GM12865 (cell line): ENCODE data around the gene CRABP2.

ENCODE experiments used
- DNase-seq: peaks from one replicate; pipeline ENCODE4 v3.0.0; 2010; ENCODE audit warnings: low read depth
- H3K4me3 ChIP-seq: 2 replicates; pipeline ENCODE4 v1.5.1; 2011; ENCODE audit warnings: mild to moderate bottlenecking, low read depth, low read length, control low read depth
- CTCF ChIP-seq: IDR thresholded peaks from 2 replicates; pipeline ENCODE4 v1.5.1; 2011; ENCODE audit warnings: low read length, control low read depth, low read depth, inconsistent platforms; ENCODE audit not compliant: insufficient read depth; ENCODE audit errors: missing control alignments

Gene CRABP2

GRCh38 chr1:156741481-156741983, 36.1 kb upstream of the CRABP2 start:
- no peak for TF ChIP-seq CTCF
- H3K4me3 ChIP-seq: peak overlapping the region; percentile 63
- DNase-seq: peak; percentile 47

- peak; percentile 99 for DNase-seq
- H3K4me3 ChIP-seq: peak within 1 kb of the TSS; percentile 63
- TF ChIP-seq CTCF: no peak
These were observed 35.5 kb upstream of the CRABP2 start, which contains the start of gene MRPL24 for GRCh38 chr1:156740741-156741480. Gene MRPL24 (minus strand): TSS chr1:156741088. CDS start chr1:156738704, 2,384 bp downstream.

- peak overlapping the region; percentile 59 for H3K4me3 ChIP-seq
These were observed 34.9 kb upstream of the CRABP2 start for GRCh38 chr1:156740237-156740740.

GRCh38 chr1:156738916-156739315, 33.5 kb upstream of the CRABP2 start:
- no peak overlapping the region for H3K4me3 ChIP-seq
- no peak for TF ChIP-seq CTCF

More at GRCh38 chr1:156740237-156740740, 34.9 kb upstream of the CRABP2 start:
- DNase-seq: no peak
- TF ChIP-seq CTCF: no peak

GRCh38 chr1:156738407-156738806, 33.0 kb upstream of the CRABP2 start:
- no peak for TF ChIP-seq CTCF
- no peak overlapping the region for H3K4me3 ChIP-seq

More at GRCh38 chr1:156738916-156739315, 33.5 kb upstream of the CRABP2 start:
- DNase-seq: no peak

GRCh38 chr1:156733989-156734584, 28.7 kb upstream of the CRABP2 start:
- no peak overlapping the region for H3K4me3 ChIP-seq
- DNase-seq: no peak
- no peak for TF ChIP-seq CTCF

More at GRCh38 chr1:156738407-156738806, 33.0 kb upstream of the CRABP2 start:
- no peak for DNase-seq
